ENCODE measurements around the gene CLK3. TPM values are rescaled to one million over a fixed set of nuclear protein-coding genes. Genes with fewer than 3 reads are reported as not detected.
"Not testable (repeated sequence)": the region's sequence is repeated elsewhere in the genome, so short reads cannot be mapped to it uniquely, and the experiment has no call there.

The CLK3 gene
- polyA plus RNA-seq, 10 donors = 37.3 to 51.9 (median 43.1) TPM

GRCh38 chr15:74636984-74637383, 21.3 kb downstream of the CLK3 start:
- no peak for DNase-seq

DNA sequence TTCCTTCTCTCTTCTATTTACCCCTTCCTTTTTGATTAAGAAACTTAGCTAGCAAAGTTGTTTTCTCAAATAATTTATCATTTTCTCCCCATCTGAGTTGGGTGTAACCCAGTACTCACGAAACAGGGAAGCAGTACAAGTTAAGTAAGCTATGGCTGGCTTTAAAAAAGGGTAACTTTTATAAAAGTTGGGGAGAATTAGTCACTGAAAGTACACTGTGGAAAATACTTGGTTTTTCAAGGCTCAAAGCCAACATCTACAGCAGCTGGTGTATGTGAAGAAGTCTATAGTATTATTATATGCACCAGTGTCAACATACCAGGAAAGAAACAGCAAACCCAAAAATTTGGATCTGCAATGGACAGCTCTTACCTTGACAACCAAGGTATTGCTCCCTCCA, 25.5 kb downstream of the CLK3 start:
- no peak for DNase-seq

- no peak for DNase-seq
Measured at GRCh38 chr15:74642348-74642733, 26.7 kb downstream of the CLK3 start.

DNA sequence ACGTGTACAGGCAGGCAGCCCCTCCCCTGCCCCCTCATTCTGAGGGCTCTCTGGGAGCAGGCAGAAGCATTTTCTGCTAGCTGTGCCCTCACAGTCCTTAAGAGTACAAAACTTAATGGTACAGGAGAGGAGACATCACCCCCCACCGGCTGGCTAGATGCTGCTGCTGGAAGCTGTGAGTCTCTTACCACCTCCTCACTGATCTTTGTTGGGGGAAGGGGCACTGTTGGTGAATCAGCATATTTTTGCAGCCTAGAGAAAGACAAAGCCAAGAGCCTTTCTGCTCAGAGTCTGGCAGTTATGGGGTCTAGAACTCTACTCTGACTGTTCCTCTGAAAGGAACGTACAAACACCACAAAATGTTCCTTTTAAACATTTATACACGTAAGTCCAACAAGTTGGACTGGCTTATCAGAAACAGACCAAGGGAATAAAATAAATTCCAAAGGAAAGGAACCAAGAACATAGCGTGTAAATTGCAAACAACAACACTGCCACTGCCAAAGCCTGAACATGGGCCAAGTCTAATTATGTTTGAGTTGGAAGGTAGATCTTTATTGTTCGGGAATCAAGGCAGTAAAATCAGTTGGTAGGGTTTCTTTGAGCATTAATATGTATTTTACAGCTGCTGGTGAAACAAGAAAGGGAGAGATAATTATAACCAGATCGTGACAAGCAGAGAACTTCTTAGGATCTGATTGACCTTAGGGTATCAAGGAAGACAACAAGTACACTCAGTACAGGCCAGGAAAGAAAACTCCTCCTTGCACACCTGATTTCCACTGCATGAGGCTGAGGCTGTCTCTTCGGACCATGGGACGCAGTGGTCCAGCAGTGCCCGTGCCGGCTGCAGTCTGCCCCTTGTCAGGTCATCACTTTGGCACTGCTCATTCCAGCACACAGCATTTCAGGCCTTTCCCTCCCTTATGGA, 27.4 kb downstream of the CLK3 start:
- peak in 1 of 3 donors; percentile 38 for DNase-seq

- no peak for DNase-seq
Measured at GRCh38 chr15:74643665-74644204, 28.1 kb downstream of the CLK3 start.

- no peak for DNase-seq
Measured at GRCh38 chr15:74646480-74646879, 30.8 kb downstream of the CLK3 start.

- no peak for DNase-seq
Measured at GRCh38 chr15:74648051-74648842, 32.6 kb downstream of the CLK3 start.

DNA sequence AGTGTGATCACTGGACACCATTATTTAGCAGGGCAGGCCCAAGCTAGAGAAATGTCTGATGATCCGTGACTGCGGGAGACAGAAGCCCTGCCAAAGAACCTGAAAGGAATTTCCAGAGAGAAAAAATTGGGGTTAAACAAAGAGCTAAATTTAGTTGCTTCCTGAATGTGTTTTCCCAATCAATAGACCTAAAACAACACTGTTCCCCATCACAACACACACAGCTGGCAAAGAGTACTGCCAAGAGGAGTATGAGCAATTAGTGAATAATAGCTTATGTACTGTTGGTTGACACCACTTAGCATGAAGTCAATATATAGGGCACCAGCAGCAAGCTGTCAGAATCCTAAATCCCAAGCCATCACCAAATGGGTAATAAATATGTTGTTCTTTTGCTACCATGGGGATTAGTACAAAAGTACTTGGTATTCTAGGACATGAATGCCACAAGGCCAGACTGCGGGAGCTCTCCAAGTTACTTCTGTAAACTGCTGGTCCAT, 35.7 kb downstream of the CLK3 start:
- no peak for DNase-seq

DNA sequence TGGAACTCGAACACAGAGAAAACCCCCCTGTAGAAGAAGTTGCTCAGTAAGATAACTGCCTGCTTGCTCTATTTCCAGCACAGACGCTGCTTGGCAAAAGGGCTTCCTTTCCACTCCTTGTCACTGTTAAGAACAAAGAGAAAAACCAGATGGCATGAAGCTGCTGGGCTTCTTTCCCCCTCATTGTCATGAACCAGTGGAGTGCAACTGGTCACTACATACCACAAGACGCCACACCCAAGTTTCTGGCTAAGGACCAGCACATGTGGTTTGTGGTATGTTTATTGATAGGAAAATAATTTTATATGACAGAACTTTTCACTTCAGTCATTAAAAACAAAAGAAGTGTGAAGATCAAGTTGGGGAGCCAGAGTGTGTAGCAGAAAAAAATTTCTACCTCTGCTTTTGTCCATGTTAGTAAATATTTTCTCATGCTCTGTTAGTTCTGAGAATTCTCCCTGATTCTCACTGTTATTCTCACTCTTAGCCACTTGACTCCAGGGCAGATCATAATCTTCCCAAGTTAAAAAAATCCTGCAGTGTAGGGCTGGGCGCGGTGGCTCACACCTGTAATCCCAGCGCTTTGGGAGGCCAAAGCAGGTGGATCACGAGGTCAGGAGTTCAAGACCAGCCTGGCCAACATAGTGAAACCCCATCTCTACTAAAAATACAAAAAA, 37.9 kb downstream of the CLK3 start:
- peak; percentile 38 to 58 (median 40) for DNase-seq

DNA sequence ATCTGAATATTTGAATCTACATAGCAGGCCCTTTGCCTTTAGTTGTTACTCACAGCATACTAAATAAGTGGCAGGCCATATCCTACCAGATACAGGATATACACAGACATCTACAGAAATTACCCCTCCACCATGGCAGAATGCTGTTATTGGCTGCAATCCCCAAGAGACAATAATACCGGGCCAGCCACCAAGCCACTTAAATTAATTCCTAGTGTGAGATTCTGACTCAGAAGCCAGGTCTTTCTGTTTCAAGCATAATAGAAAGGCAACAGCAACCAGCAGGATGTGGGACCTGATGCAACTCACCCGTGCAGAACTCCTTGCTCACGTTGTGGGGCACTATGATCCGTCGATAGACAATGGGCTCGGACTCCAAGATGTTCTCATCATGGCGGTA, 39.8 kb downstream of the CLK3 start:
- no peak for DNase-seq

DNA sequence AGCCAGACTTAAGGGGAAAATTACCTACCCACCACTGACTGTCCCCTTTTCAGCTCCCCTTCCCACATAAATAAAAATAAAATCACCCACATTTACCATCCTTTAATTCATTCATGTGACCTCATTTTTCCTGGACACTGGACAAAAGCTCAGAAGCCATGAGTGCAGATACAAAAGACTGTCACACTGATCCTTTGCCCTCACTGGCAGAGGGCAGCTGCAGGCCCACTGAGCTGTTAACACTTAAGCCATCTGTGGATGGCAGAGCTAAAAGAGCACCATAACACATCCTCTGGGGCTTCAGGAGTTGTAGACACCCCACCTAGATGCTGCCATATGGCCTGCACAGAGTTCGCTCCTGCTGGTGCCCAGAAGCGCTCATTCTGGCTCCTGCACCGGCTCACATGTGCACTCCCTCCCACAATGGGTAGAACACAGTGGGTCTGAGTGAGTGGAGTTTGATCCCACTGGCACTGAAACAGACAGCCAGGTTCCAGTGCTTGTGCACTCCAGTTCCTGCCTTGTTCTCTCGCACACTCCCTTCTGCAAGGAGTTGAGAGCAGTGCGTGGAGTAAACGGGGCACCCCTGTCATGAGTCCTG, 41.4 kb downstream of the CLK3 start:
- DNase-seq = no peak

GRCh38 chr15:74657846-74658245, 42.2 kb downstream of the CLK3 start:
- peak in 1 of 3 donors; percentile 33 for DNase-seq

- not testable (repeated sequence) for DNase-seq
Measured at GRCh38 chr15:74661280-74661679, 45.6 kb downstream of the CLK3 start.

DNA sequence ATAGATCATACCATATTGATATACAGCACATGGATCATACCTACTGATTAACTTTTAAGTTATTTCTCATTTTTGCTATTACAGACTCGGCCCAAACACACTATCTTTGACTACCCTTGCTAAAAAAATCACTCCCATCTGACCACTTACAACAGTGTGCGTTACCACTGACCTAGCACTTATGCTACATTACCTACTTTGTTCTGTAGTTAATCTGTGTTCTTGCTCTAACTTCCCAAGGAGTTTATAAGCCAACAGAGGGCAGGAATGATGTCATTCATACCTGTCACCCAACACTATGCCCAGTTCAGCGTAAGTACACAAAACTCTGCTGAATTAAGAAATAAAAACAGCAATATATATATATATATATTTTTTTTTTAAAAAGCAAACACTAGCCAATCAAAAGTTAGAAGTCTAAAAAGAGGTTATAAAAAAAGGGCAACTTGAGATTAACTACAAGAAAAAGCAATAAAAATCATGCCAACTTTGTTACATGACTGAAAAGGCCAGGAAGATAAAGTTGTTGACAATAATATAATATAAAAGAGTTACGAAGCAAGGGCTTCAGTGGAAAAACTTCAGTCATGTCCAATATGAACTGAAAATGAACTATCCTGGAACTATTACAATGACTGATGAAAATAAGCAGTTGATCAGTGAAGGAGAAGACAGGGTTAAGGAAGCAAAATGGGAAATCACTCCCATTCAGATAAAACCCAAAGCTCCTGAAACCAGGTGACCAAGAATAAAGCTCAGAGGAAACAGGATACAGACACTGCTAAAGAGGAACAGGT, 46.6 kb downstream of the CLK3 start:
- no peak for DNase-seq

- DNase-seq = no peak
Measured at GRCh38 chr15:74663303-74664027, 47.8 kb downstream of the CLK3 start.

GRCh38 chr15:74664028-74664616, 48.5 kb downstream of the CLK3 start:
- no peak for DNase-seq

- no peak for DNase-seq
Measured at GRCh38 chr15:74664670-74665069, 49.0 kb downstream of the CLK3 start.

DNA sequence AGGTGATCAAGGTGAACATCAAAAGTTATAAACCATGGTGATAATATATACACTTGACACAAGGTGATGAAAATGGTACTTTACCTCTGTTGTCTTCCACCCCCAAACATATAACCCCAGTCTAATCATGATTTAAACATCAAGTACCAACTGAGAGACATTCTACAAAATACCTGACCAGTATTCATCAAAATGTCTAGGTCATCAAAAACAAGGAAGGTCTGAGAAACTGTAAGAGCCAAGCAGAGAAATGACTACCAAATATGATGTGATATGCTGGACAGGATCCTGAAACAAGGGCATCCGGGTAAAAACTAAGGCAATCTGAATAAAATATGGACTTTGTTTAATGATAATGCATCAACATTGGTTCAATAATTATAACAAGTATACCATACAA, 52.3 kb downstream of the CLK3 start:
- no peak for DNase-seq

GRCh38 chr15:74669627-74670026, 54.0 kb downstream of the CLK3 start:
- no peak for DNase-seq

Data from muscle of back (tissue), 11 donors.